MM.1S (cell line): Measurements from ENCODE around the gene MAPKAPK3.
A peak's percentile ranks its signal among the peaks of the same experiment; 100 is the strongest.

Source experiments
- DNase-seq: peaks from one replicate; pipeline ENCODE4 v3.0.0-alpha.2; 2015
- H2AFZ ChIP-seq: fragments of 300-600 bp; sonication (generic); 2 replicates; pipeline ENCODE4 v1.6.0; 2016; ENCODE audit warnings: antibody characterized with exemption, low read length
- H3F3A ChIP-seq: fragments of 300-600 bp; sonication (generic); 2 replicates; pipeline ENCODE4 v1.6.1; 2016; ENCODE audit warnings: mild to moderate bottlenecking, antibody characterized with exemption, low read length, moderate library complexity, mixed read lengths; ENCODE audit not compliant: insufficient read depth
- H3K27ac ChIP-seq: fragments of 300-600 bp; sonication (generic); 2 replicates; pipeline ENCODE4 v1.5.1; 2016; ENCODE audit warnings: mild to moderate bottlenecking, low read length
- H3K27me3 ChIP-seq: fragments of 300-600 bp; sonication (generic); replicated peaks from 2 replicates; pipeline ENCODE4 v1.6.0; 2016; ENCODE audit warnings: low read length; ENCODE audit not compliant: insufficient read depth
- H3K36me3 ChIP-seq: fragments of 300-600 bp; sonication (generic); replicated peaks from 2 replicates; pipeline ENCODE4 v1.6.1; 2016; ENCODE audit warnings: mild to moderate bottlenecking, low read length, mixed read lengths; ENCODE audit not compliant: insufficient read depth
- H3K4me1 ChIP-seq: fragments of 300-600 bp; sonication (generic); 2 replicates; pipeline ENCODE4 v1.6.1; 2016; ENCODE audit warnings: low read length, mixed read lengths
- H3K4me2 ChIP-seq: fragments of 300-600 bp; sonication (generic); 2 replicates; pipeline ENCODE4 v1.6.0; 2016; ENCODE audit warnings: low read depth, low read length
- H3K4me3 ChIP-seq: fragments of 300-600 bp; sonication (generic); 2 replicates; pipeline ENCODE4 v1.5.1; 2016; ENCODE audit warnings: low read length, mixed read lengths
- H3K79me2 ChIP-seq: fragments of 300-600 bp; sonication (generic); 2 replicates; pipeline ENCODE4 v1.6.1; 2016; ENCODE audit warnings: mixed run types, low read length, mixed read lengths
- H3K9ac ChIP-seq: fragments of 300-600 bp; sonication (generic); 2 replicates; pipeline ENCODE4 v1.6.1; 2016; ENCODE audit warnings: low read length, mixed read lengths
- H3K9me2 ChIP-seq: fragments of 300-600 bp; sonication (generic); replicated peaks from 2 replicates; pipeline ENCODE4 v1.6.1; 2016; ENCODE audit warnings: mild to moderate bottlenecking, low read length, mixed read lengths; ENCODE audit not compliant: insufficient read depth
- H3K9me3 ChIP-seq: fragments of 300-600 bp; sonication (generic); replicated peaks from 2 replicates; pipeline ENCODE4 v1.6.1; 2016; ENCODE audit warnings: mild to moderate bottlenecking, low read length, mixed read lengths; ENCODE audit not compliant: insufficient read depth
- H4K20me1 ChIP-seq: fragments of 300-600 bp; sonication (generic); 2 replicates; pipeline ENCODE4 v1.6.1; 2016; ENCODE audit warnings: mild to moderate bottlenecking, low read length, moderate library complexity, mixed read lengths; ENCODE audit not compliant: insufficient read depth
- EZH2 ChIP-seq: fragments of 300-600 bp; sonication (generic); optimal IDR thresholded peaks from 2 replicates; pipeline ENCODE3; 2017; ENCODE audit warnings: low read depth, mild to moderate bottlenecking, antibody characterized with exemption, low read length, mixed read lengths
- EZH2phosphoT487 ChIP-seq: fragments of 300-600 bp; sonication (generic); IDR thresholded peaks from 2 replicates; pipeline ENCODE4 v1.6.1; 2018; ENCODE audit warnings: antibody characterized with exemption, low read length
- TF ChIP-seq, protein P1 (sequence below): fragments of 300-600 bp; sonication (generic); IDR thresholded peaks from 2 replicates; pipeline ENCODE4 v1.5.1; 2016; ENCODE audit warnings: antibody characterized with exemption, low read length, mixed read lengths

The MAPKAPK3 gene

DNA sequence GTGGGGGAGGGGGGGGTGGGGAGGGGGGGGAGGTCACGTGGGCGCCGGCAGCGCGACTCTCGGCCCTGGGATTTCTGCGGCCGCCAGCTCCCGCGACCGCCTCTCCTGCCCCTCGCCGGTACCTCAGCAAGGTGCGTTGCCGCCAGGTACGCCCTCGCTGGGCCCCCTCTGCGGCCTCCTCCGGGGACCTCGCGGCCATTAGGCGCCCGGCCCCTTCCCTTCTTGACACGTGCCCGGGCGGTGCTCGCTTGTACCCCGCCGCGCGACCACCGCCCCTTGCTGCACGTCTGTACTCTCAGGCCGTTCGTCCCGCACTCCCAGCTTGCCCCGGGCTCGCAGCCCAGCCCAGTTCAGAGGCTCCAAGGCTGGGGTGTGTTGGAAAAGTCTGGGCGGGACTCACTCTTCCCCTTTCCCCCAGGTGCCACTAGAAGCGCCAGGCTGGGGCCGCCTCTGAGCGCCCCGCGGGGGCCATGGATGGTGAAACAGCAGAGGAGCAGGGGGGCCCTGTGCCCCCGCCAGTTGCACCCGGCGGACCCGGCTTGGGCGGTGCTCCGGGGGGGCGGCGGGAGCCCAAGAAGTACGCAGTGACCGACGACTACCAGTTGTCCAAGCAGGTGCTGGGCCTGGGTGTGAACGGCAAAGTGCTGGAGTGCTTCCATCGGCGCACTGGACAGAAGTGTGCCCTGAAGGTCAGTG is at the start of gene MAPKAPK3:
TSS of gene MAPKAPK3 (plus strand) at position 56 of the 696 bp plus-strand sequence. CDS start at position 471, 415 bp downstream.
- TF ChIP-seq, protein P1, sequence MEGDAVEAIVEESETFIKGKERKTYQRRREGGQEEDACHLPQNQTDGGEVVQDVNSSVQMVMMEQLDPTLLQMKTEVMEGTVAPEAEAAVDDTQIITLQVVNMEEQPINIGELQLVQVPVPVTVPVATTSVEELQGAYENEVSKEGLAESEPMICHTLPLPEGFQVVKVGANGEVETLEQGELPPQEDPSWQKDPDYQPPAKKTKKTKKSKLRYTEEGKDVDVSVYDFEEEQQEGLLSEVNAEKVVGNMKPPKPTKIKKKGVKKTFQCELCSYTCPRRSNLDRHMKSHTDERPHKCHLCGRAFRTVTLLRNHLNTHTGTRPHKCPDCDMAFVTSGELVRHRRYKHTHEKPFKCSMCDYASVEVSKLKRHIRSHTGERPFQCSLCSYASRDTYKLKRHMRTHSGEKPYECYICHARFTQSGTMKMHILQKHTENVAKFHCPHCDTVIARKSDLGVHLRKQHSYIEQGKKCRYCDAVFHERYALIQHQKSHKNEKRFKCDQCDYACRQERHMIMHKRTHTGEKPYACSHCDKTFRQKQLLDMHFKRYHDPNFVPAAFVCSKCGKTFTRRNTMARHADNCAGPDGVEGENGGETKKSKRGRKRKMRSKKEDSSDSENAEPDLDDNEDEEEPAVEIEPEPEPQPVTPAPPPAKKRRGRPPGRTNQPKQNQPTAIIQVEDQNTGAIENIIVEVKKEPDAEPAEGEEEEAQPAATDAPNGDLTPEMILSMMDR: 0 out of 2 replicates have a peak, but pooled peaks have one; percentile 8
- TF ChIP-seq EZH2phosphoT487: no peak

DNA sequence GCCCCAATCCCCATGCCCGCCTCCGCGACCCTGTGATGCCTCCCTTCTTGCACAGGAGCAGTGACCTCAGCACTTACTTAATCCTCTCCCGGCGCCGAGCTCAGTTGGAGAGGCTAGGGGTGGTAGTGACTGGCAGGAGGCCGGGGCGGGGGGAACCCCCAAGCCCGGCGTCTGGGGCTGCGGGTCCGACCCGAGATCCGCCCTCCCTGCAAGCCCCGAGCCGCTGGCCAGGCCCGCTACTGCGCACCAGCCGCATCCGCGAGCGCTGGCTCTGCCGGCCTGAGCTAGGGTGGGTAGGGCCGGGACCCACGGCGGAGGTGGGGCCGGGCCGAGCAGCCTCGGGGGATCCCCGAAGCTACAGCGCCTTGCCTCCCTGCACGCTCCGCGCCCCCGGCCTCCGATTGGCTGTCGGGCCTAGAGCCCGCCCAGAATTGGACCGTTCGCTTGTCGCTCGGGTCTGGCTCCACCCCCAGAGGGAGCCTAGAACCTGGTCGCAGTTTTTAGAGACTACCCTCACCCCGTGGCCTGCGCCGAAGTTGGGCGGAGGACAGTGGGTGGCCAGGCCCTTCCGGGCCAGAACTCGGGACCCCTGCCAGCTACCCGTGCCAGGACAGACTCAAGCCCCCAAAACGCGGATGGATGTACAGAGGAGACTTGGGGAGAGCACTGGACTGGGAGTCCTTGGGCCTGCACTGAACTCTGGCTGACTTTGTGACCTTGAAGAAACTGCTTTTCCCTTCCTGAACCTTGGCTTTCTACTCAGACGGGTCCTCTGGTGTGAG is 49.4 kb upstream of the MAPKAPK3 start, which contains the start of gene C3orf18:
TSS of gene C3orf18 (minus strand) at position 362 of the 782 bp plus-strand sequence. CDS start 2,048 bp downstream, outside the sequence.
- DNase-seq: peak; percentile 97
- H3K27me3 ChIP-seq: peaks cover 9% of the 10 kb centered on the region; the same call in 1 of the 2 replicates

More for the DNA sequence above, at the start of gene MAPKAPK3:
- H3K36me3 ChIP-seq: no peaks in the 10 kb centered on the region
- peaks cover 27% of the 10 kb centered on the region for H3K4me1 ChIP-seq
- H3K9me2 ChIP-seq: no peaks in the 10 kb centered on the region
- H3K4me3 ChIP-seq: peak within 1 kb of the TSS; percentile 90
- peak within 1 kb of the TSS; percentile 96 for H2AFZ ChIP-seq
- H3K9ac ChIP-seq: peak within 1 kb of the TSS; percentile 90
- no peaks in the 10 kb centered on the region for H3K27me3 ChIP-seq
- DNase-seq: peak; percentile 15
- H4K20me1 ChIP-seq: no peaks in the 10 kb centered on the region
- peak within 1 kb of the TSS; percentile 66; the same call in 1 of the 2 replicates for H3K27ac ChIP-seq
- peak within 1 kb of the TSS; percentile 99 for H3K4me2 ChIP-seq
- H3F3A ChIP-seq: peaks cover 20% of the 10 kb centered on the region
- no peaks in the 10 kb centered on the region for H3K9me3 ChIP-seq
- H3K79me2 ChIP-seq: peaks cover 12% of the 10 kb centered on the region

GRCh38 chr3:50568947-50569749 is 47.8 kb upstream of the MAPKAPK3 start, which contains the start of gene HEMK1:
HEMK1 (plus strand) TSS chr3:50569522; CDS start chr3:50571105, 1,583 bp downstream.
- no peaks in the 10 kb centered on the region for H4K20me1 ChIP-seq
- H3K9me3 ChIP-seq: no peaks in the 10 kb centered on the region
- no peaks in the 10 kb centered on the region for H3K9me2 ChIP-seq
- H3K27ac ChIP-seq: peak within 1 kb of the TSS; percentile 52; the same call in 1 of the 2 replicates
- DNase-seq: peak; percentile 94
- peaks cover 10% of the 10 kb centered on the region; the same call in 1 of the 2 replicates for H3F3A ChIP-seq
- H3K4me3 ChIP-seq: peak within 1 kb of the TSS; percentile 99
- peak within 1 kb of the TSS; percentile 93 for H3K4me2 ChIP-seq
- TF ChIP-seq EZH2 (no peak), EZH2phosphoT487 (no peak)
- TF ChIP-seq, protein P1: no peak
- peaks cover 12% of the 10 kb centered on the region for H3K4me1 ChIP-seq
- H3K9ac ChIP-seq: peak within 1 kb of the TSS; percentile 70
- peaks cover 9% of the 10 kb centered on the region; the same call in 1 of the 2 replicates for H3K27me3 ChIP-seq
- H3K36me3 ChIP-seq: no peaks in the 10 kb centered on the region
- no peaks in the 10 kb centered on the region for H3K79me2 ChIP-seq
- H2AFZ ChIP-seq: peak within 1 kb of the TSS; percentile 97

More for the DNA sequence above, 49.4 kb upstream of the MAPKAPK3 start, which contains the start of gene C3orf18:
- H4K20me1 ChIP-seq: no peaks in the 10 kb centered on the region
- peak within 1 kb of the TSS; percentile 99 for H3K4me3 ChIP-seq
- H3F3A ChIP-seq: peaks cover 10% of the 10 kb centered on the region; the same call in 1 of the 2 replicates
- TF ChIP-seq, protein P1: no peak
- TF ChIP-seq EZH2phosphoT487: no peak
- TF ChIP-seq EZH2: no peak
- peak within 1 kb of the TSS; percentile 97 for H2AFZ ChIP-seq
- H3K9ac ChIP-seq: peak within 1 kb of the TSS; percentile 42; the same call in 1 of the 2 replicates
- H3K9me2 ChIP-seq: no peaks in the 10 kb centered on the region
- peak within 1 kb of the TSS; percentile 93 for H3K4me2 ChIP-seq
- peaks cover 12% of the 10 kb centered on the region for H3K4me1 ChIP-seq
- H3K79me2 ChIP-seq: no peaks in the 10 kb centered on the region
- H3K27ac ChIP-seq: no peak within 1 kb of the TSS; the same call in 1 of the 2 replicates
- H3K9me3 ChIP-seq: no peaks in the 10 kb centered on the region
- H3K36me3 ChIP-seq: no peaks in the 10 kb centered on the region
